Stimulated activated CD8-positive, alpha-beta memory T cell treated with anti-CD3 and anti-CD28 coated beads, Interleukin-4, amount 100 ng/mL, for 4 hours (primary cell): ENCODE data around the gene CSAG1.
"Not testable (repeated sequence)": the region's sequence is repeated elsewhere in the genome, so short reads cannot be mapped to it uniquely, and the experiment has no call there.

Experiments used
- DNase-seq, 2 donors: peaks; one replicate each; pipeline ENCODE4 v3.0.0-alpha.2; 2020; ENCODE audit warnings: low read depth in 2 of 2, low spot score in 1 of 2

The CSAG1 gene, protein sequence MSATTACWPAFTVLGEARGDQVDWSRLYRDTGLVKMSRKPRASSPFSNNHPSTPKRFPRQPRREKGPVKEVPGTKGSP

DNA sequence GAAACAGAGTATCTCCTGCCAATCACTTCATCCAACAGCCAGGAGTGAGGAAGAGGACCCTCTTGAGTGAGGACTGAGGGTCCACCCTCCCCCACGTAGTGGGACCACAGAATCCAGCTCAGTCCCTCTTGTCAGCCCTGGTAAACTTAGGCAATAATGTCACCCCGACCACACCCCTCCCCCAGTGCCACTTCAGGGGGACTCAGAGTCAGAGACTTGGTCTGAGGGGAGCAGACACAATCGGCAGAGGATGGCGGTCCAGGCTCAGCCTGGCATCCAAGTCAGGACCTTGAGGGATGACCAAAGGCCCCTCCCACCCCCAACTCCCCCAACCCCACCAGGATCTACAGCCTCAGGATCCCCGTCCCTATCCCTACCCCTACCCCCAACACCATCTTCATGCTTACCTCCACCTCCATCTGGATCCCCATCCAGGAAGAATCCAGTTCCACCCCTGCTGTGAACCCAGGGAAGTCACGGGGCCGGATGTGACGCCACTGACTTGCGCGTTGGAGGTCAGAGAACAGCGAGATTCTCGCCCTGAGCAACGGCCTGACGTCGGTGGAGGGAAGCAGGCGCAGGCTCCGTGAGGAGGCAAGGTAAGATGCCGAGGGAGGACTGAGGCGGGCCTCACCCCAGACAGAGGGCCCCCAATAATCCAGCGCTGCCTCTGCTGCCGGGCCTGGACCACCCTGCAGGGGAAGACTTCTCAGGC is at the start of gene CSAG1, which contains the start of gene MAGEA12:
Gene CSAG1, minus strand, starts transcription at position 461 of the 715 bp plus-strand sequence. CDS start 1,261 bp downstream, outside the sequence.
Gene MAGEA12, plus strand, starts transcription at position 497 of the 715 bp plus-strand sequence. CDS start 2,405 bp downstream, outside the sequence.
- DNase-seq = no peak

DNA sequence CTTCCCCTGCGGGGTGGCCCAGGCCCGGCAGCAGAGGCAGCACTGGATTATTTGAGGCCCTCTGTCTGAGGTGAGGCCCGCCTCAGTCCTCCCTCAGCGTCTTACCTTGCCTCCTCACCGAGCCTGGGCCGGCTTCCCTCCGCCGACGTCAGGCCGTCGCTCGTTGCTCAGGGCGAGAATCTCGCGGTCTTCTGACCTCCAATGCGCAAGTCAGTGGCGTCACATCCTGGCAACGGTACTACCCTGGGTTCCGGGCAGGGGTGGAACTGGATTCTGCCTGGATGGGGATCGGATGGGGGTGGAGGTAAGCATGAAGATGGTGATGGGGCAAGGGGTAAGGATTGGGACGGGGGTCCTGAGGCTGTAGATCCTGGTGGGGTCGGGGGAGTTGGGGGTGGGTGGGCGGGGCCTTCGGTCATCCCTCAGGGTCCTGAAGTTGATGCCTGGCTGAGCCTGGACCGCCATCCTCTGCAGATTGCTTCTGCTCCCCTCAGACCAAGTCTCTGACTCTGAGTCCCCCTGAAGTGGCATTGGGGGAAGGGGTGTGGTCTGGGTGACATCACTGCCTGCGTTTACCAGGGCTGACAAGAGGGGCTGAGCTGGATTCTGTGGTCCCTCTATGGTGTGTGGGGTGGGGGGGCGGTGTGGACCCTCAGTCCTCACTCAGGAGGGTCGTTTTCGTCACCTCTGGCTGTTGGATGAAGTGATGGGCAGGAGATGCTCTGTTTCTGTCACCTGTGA is 36.2 kb upstream of the CSAG1 start, which contains the start of gene MAGEA6:
Gene MAGEA6, minus strand, starts transcription at position 141 of the 741 bp plus-strand sequence. CDS start 2,039 bp downstream, outside the sequence.
- not testable (repeated sequence) for DNase-seq

DNA sequence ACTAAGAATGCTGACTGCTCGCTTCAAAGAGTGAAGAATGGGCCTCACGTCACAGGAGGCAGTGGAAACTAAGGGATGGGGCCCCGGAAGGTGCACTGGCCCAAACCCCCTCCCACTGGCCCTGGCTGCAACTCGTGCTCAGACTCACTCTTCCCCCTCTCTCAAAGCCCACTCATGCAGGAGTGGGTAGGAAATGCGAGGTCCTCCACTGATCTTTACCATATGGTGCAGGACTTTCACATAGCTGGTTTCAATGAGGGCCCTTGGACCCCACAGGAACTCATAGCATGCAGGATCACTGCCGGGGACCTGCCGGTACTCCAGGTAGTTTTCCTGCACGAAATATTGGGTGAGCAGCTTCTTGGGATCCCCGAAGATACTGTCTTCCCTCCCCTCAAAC is 33.0 kb upstream of the CSAG1 start:
- not testable (repeated sequence) for DNase-seq

DNA sequence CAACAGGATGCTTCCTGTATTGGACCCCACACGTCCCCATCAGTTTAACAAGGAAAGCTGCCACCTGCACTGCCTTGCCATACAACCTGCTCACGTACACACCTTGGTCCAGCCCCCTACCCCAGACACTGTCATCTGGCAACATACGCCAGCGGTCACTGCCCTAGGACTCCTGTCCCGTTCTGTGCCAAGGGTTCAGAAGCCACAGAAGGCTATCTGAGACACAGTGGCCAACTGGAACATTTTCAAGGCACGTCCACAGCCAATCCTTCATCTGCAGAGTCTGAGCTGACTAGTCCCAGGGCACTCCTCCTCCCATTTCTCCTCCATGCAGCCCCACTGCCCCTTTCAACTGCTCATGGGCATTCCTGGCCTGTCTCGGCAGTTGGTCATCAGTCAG is 28.1 kb upstream of the CSAG1 start:
- not testable (repeated sequence) for DNase-seq

DNA sequence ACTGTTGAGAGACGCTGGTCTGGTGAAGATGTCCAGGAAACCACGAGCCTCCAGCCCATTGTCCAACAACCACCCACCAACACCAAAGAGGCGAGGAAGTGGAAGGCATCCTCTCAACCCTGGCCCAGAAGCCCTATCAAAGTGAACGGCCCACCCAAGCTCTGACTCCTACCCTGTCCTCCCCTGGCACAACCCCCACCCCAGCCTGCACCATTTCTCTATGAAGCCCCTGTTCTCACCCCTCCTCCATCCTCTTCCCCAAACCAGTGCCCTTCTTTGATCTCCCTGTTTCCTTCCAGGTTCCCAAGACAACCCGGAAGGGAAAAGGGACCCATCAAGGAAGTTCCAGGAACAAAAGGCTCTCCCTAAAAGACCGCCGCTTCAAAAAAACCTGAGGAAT is 26.0 kb upstream of the CSAG1 start:
- not testable (repeated sequence) for DNase-seq

DNA sequence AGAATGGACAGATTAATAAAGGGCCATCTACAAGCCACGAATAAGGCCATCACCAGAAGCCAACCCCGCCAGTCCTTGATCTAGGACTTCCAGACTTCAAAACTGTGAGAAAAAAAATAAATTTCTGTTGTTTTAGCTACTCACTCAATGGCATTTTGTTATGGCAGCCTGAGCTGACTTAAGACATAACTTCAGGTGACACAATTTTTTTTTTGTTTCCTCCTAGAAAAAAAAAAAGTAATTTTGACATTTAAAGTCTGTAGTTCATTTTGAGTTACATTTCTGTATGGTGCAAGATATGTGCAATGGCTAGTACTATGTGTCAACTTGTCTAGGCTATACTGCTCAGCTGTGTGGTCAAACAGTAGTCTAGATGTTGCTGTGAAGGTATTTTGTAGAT is 25.4 kb upstream of the CSAG1 start, which contains the start of gene CSAG3:
Gene CSAG3, plus strand, starts transcription at position 301 of the 400 bp plus-strand sequence.
- not testable (repeated sequence) for DNase-seq

DNA sequence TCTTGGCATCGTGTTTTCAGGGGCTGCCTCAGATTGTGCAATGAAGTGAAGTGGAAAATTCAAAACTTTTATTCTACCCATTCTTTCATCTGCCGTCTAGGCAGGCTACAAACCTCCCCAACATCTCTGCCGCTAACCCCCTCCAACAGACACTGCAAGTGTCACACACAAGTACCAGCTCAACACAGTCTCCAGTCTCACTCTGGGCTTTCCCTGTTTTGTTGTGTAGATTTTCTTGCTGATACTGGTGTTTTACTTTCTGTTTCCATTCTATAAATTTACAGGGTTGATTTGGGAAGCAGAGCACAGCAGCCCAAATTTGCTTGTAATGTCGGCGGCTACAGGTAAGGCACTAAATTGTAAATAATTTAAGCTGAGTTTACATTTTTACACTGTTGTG is 21.4 kb upstream of the CSAG1 start:
- not testable (repeated sequence) for DNase-seq

DNA sequence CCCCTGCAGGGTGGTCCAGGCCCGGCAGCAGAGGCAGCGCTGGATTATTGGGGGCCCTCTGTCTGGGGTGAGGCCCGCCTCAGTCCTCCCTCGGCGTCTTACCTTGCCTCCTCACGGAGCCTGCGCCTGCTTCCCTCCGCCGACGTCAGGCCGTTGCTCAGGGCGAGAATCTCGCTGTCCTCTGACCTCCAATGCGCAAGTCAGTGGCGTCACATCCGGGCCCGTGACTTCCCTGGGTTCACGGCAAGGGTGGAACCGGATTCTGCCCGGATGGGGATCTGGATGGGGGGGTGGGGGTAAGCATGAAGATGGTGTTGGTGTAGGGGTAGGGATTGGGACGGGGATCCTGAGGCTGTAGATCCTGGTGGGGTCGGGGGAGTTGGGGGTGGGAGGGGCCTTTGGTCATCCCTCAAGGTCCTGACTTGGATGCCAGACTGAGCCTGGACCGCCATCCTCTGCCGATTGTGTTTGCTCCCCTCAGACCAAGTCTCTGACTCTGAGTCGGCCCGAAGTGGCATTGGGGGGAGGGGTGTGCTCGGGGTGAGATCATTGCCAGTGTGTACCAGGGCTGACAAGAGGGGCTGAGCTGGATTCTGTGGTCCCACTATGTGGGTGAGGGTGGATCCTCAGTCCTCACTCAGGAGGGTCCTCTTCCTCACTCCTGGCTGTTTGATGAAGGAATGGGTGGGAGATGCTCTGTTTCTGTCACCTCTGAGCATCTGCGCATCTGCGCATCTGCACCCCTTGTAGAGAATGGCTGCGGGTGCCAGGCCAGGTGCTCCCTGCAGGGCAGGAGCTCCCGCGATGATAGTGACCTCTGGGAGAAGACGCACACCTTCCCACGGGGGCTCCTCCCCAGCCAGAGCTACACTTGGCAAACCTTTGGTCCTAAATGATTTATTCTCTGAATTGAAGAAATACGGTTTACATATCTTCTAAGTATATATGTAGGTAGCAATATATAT is 20.4 kb upstream of the CSAG1 start, which contains the start of gene MAGEA2:
Gene MAGEA2, minus strand, starts transcription at position 157 of the 965 bp plus-strand sequence. CDS start 2,479 bp downstream, outside the sequence.
- DNase-seq = not testable (repeated sequence)

DNA sequence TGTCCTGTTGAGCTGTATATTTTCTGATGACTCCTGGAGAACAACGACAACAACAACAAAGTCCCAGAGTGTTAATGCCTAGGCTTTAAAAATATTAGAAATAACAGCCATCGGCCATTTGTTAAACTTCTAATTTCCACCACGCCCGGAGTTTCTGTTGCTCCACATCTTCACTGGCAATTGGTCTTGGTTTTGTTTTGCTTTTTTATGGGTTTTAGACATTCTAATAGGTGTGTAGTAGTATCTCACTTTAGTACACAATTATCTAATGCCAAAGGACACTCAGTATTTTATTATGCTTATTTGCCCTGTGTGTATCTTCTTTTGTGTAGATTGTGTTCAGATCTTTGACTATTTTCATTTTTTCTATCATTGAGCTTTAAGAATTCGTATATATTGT is 5.0 kb upstream of the CSAG1 start:
- no peak for DNase-seq

DNA sequence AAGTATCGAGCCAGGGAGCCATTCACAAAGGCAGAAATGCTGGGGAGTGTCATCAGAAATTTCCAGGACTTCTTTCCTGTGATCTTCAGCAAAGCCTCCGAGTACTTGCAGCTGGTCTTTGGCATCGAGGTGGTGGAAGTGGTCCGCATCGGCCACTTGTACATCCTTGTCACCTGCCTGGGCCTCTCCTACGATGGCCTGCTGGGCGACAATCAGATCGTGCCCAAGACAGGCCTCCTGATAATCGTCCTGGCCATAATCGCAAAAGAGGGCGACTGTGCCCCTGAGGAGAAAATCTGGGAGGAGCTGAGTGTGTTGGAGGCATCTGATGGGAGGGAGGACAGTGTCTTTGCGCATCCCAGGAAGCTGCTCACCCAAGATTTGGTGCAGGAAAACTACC is 3.0 kb upstream of the CSAG1 start:
- DNase-seq = not testable (repeated sequence)

DNA sequence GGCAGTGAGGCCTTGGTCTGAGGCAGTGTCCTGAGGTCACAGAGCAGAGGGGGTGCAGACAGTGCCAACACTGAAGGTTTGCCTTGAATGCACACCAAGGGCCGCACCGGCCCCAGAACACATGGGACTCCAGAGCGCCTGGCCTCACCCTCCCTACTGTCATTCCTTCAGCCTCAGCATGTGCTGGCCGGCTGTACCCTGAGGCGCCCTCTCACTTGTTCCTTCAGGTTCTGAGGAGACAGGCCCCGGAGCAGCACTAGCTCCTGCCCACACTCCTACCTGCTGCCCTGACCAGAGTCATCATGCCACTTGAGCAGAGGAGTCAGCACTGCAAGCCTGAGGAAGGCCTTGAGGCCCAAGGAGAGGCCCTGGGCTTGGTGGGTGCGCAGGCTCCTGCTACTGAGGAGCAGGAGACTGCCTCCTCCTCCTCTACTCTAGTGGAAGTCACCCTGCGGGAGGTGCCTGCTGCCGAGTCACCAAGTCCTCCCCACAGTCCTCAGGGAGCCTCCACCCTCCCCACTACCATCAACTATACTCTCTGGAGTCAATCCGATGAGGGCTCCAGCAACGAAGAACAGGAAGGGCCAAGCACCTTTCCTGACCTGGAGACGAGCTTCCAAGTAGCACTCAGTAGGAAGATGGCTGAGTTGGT is 2.5 kb upstream of the CSAG1 start:
- DNase-seq = no peak

DNA sequence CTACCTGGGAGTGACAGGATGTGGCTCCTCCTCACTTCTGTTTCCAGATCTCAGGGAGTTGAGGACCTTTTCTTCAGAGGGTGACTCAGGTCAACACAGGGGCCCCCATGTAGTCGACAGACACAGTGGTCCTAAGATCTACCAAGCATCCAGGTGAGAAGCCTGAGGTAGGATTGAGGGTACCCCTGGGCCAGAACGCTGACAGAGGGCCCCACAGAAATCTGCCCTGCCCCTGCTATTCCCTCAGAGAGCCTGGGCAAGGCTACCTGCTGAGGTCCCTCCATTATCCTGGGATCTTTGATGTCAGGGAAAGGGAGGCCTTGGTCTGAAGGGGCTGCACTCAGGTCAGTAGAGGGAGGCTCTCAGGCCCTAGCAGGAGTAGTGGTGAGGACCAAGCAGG is 1.6 kb upstream of the CSAG1 start:
- no peak for DNase-seq

DNA sequence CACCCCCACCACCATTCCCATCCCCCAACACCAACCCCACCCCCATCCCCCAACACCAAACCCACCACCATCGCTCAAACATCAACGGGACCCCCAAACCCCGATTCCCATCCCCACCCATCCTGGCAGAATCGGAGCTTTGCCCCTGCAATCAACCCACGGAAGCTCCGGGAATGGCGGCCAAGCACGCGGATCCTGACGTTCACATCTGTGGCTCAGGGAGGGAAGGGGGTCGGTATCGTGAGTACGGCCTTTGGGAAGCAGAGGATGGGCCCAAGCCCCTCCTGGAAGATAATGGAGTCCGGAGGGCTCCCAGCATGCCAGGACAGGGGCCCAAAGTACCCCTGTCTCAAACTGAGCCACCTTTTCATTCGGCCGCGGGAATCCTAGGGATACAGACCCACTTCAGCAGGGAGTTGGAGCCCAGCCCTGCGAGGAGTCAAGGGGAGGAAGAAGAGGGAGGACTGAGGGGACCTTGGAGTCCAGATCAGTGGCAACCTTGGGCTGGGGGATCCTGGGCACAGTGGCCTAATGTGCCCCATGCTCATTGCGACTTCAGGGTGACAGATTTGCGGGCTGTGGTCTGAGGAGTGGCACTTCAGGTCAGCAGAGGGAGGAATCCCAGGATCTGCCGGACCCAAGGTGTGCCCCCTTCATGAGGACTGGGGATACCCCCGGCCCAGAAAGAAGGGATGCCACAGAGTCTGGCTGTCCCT is 780 bp upstream of the CSAG1 start:
- DNase-seq = not testable (repeated sequence)

DNA sequence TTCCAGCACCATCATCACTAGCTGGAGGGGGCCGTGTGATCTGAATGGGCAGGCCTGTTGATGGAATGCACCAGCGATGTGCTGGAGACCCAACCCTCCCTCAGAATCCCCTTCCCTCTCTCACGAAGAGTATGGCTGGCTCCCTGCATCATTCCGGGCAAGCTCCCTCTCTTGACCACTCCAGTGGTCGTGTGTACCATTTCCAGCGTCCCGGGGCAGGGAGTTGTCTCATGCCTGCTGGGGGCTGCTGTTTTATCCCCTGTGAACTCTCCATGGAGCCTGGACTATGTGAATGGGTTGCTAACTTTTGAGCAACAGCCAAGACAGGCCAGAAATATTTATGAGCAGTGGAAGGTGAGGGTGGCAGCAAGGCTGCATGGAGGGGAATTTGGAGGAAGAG is 8.1 kb downstream of the CSAG1 start:
- no peak for DNase-seq

DNA sequence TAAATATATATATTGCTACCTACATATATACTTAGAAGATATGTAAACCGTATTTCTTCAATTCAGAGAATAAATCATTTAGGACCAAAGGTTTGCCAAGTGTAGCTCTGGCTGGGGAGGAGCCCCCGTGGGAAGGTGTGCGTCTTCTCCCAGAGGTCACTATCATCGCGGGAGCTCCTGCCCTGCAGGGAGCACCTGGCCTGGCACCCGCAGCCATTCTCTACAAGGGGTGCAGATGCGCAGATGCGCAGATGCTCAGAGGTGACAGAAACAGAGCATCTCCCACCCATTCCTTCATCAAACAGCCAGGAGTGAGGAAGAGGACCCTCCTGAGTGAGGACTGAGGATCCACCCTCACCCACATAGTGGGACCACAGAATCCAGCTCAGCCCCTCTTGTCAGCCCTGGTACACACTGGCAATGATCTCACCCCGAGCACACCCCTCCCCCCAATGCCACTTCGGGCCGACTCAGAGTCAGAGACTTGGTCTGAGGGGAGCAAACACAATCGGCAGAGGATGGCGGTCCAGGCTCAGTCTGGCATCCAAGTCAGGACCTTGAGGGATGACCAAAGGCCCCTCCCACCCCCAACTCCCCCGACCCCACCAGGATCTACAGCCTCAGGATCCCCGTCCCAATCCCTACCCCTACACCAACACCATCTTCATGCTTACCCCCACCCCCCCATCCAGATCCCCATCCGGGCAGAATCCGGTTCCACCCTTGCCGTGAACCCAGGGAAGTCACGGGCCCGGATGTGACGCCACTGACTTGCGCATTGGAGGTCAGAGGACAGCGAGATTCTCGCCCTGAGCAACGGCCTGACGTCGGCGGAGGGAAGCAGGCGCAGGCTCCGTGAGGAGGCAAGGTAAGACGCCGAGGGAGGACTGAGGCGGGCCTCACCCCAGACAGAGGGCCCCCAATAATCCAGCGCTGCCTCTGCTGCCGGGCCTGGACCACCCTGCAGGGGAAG is 19.4 kb downstream of the CSAG1 start, which contains the start of gene MAGEA2B:
Gene MAGEA2B, plus strand, starts transcription at position 814 of the 973 bp plus-strand sequence. CDS start 2,479 bp downstream, outside the sequence.
- not testable (repeated sequence) for DNase-seq

DNA sequence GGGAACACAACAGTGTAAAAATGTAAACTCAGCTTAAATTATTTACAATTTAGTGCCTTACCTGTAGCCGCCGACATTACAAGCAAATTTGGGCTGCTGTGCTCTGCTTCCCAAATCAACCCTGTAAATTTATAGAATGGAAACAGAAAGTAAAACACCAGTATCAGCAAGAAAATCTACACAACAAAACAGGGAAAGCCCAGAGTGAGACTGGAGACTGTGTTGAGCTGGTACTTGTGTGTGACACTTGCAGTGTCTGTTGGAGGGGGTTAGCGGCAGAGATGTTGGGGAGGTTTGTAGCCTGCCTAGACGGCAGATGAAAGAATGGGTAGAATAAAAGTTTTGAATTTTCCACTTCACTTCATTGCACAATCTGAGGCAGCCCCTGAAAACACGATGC is 20.3 kb downstream of the CSAG1 start:
- DNase-seq = not testable (repeated sequence)

DNA sequence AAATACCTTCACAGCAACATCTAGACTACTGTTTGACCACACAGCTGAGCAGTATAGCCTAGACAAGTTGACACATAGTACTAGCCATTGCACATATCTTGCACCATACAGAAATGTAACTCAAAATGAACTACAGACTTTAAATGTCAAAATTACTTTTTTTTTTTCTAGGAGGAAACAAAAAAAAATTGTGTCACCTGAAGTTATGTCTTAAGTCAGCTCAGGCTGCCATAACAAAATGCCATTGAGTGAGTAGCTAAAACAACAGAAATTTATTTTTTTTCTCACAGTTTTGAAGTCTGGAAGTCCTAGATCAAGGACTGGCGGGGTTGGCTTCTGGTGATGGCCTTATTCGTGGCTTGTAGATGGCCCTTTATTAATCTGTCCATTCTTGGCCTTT is 24.3 kb downstream of the CSAG1 start, which contains the start of gene CSAG2:
Gene CSAG2, minus strand, starts transcription at position 101 of the 400 bp plus-strand sequence. CDS start 161 bp downstream, outside the sequence.
- DNase-seq = not testable (repeated sequence)

DNA sequence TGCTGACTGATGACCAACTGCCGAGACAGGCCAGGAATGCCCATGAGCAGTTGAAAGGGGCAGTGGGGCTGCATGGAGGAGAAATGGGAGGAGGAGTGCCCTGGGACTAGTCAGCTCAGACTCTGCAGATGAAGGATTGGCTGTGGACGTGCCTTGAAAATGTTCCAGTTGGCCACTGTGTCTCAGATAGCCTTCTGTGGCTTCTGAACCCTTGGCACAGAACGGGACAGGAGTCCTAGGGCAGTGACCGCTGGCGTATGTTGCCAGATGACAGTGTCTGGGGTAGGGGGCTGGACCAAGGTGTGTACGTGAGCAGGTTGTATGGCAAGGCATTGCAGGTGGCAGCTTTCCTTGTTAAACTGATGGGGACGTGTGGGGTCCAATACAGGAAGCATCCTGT is 27.0 kb downstream of the CSAG1 start:
- DNase-seq = not testable (repeated sequence)
